HT1080 (cell line): Measurements from ENCODE around the gene PRR15. TPM values are rescaled to one million over a fixed set of nuclear protein-coding genes. Genes with fewer than 3 reads are reported as not detected.
A peak's percentile ranks its signal among the peaks of the same experiment; 100 is the strongest.

Experiments used
- DNase-seq: peaks from one replicate; pipeline ENCODE4 v3.0.0-alpha.2; 2015; ENCODE audit warnings: low read depth
- total RNA-seq: library from RNA; depleted of rRNA; stranded (reverse); fragments of >200 nt; shearing (Covaris generic); gene quantifications from 2 replicates; pipeline ENCODE4 v1.2.3, GENCODE V29; 2014; rRNA removed

PRR15 gene
- total RNA-seq, 1 experiment from 2014 or later = not detected

DNA sequence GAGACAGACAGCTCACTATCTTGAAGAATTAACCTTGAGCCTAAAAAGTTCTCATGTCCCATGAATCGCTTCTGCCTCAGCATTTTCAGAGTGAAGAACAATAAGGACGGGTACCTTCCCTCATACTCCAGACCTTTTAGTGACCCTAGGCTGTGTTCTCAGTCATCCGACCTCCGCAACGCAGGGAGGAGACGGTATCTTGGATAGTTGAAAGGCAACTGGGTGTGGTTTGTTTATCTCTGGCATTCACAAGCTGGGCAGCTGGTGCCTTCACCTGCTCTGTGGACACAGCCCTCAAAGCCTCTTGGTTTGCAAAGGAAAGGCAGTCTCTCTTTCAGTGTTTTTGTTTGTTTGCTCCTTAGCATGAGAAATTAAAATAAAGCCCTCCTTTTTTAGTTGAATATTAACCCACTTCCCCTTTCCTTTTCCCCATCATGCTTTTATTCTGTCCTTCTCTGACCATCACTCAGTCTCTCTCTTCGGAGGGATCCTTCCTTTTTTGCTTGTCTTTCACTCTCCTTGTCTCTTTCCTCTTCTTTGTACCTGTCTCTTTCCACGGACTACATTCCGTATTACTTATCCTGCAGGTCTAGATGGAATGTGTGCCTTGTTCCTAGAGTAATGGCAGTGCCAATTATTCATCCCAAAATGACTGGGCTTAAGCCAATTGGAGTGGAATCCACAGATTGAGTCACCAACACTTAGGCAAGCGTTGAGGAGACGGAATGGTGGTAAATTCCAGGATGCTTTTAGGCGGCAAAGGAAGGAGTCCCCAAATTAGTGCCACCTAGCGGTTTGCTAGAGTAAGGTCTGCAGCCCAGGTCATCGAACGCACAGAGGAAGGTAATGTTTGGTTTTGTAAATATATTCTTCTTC is 45.8 kb downstream of the PRR15 start:
- DNase-seq = peak; percentile 25

DNA sequence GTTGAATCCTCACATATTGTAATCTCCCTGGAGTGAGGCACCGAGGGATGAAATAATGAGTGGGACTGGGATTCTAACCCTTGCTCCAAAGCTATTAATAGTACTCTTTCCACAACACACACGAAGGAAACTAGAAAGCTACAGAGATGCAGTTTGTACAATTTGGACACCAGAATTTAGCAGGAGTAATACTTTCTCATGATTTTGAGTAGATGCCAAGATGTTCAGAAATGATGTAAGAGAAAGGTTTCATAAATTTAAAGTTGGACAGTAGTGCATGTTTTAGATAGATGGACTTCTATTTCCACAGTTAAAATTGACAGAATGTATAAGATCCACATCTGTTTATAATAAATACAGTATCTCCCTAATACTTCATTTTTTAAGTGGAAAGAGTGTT is 46.5 kb downstream of the PRR15 start:
- no peak for DNase-seq

DNA sequence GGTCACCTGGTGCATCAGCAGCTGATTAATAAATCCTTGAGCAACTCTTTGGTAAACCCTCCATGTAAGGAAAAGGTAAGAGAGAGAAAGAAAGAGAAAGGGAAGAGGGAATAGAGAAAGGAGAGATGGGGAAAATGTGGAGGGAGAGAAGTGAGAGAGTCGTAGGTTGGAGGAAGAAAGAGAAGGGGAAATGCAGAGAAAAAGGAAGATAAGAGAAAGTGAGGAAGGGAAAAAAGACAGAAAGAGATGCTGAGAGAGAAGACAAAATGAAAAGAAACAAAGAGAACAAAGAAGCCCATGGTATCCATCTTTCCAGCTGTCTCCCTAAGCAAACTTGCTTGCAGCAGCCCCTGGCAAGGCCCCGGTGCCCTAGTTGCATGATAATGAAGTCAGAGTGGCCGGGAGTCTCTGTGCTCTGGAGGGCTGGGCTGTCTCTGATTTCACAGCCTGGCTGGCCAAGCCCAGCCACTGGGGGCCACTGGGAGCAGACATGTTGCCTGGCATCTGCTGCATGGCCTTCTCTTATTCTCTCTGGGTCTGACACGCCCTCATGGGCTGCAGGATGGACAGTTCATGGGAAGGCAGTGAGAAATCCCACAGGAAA is 48.4 kb downstream of the PRR15 start:
- DNase-seq = no peak

DNA sequence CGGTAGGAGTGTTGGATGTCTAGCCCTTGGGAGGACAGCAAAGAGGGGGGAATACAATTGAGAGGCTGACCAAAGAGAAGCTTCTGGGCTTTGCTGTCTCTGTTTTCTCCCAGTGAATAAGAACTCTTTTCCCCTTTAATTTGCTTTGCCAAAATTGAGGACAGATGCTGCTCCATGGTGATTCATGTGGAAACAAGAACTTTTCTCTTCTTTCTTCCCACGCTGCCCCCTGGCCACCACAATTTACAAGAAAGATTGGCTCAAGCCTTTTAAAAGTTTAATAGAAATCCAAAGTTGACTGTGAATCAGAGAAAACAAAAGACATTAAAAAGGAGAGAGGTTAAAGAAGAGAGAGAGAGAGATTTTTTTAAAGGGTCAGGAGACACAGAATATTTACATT is 49.0 kb downstream of the PRR15 start:
- DNase-seq = no peak

DNA sequence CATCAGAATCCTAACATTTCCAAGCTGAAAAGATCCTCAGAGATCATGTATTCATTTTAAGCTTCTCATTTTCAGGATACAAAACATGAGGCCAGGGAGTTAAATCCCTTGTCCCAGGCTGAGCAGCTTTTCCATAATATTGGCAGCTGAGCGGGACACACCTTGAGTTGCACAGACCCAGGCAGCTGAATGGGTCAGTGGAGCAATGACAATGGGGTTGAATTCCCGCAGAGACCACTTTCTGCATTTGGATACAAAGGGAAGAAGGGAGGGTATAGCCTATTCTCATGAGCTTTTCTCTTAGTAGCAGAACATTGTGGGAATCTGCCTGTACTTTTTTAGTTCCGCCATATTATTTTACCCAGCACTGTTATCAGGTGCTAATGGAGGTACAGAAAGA is 49.5 kb downstream of the PRR15 start:
- DNase-seq = no peak

DNA sequence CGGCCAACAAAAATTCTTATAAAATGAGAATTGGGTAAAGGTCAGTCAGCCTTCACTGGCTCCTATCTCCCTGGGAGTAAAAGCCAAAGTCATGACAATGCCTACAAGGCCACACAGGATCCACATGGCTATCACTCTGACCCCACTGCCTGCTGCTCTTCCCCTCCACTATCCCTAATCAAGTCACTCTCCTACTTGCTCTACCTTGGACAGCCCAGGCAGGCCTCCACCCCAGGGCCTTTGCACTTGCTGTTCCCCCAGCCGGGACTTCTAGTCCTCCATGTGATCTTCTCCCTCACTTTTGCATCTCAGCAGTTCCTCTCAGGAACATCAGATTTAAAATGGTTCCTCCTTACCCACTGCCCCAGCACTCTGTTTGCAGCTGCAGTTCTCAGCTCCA is 50.6 kb downstream of the PRR15 start:
- no peak for DNase-seq

Other genes starting within 250 kb of the PRR15 start
- not detected in 2 replicates for gene WIPF3, start 242.7 kb downstream of the PRR15 start, total RNA-seq